ENCODE measurements around the gene HCN2.

DNA sequence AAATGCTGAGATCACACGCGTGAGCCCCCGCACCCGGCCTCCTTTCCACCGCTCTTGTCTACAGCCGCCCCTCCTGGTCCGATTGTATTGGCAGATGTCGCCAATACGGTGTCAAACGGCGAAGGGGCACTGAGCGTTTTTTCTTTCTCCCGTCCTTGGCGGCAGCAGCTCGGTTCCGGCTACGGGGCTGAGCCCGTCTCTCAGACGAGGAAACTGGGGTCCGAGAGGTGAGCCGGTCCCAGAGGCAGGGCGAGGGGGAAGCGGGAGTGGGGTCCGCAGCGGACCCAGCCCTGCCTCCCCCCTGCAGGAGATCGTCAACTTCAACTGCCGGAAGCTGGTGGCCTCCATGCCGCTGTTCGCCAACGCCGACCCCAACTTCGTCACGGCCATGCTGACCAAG is 23.3 kb downstream of the HCN2 start:
- TF ChIP-seq, protein P1, sequence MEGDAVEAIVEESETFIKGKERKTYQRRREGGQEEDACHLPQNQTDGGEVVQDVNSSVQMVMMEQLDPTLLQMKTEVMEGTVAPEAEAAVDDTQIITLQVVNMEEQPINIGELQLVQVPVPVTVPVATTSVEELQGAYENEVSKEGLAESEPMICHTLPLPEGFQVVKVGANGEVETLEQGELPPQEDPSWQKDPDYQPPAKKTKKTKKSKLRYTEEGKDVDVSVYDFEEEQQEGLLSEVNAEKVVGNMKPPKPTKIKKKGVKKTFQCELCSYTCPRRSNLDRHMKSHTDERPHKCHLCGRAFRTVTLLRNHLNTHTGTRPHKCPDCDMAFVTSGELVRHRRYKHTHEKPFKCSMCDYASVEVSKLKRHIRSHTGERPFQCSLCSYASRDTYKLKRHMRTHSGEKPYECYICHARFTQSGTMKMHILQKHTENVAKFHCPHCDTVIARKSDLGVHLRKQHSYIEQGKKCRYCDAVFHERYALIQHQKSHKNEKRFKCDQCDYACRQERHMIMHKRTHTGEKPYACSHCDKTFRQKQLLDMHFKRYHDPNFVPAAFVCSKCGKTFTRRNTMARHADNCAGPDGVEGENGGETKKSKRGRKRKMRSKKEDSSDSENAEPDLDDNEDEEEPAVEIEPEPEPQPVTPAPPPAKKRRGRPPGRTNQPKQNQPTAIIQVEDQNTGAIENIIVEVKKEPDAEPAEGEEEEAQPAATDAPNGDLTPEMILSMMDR (tag by site-specific recombination; IDR thresholded peaks at IDR 0.05): no peak
- TF ChIP-seq, protein P2, sequence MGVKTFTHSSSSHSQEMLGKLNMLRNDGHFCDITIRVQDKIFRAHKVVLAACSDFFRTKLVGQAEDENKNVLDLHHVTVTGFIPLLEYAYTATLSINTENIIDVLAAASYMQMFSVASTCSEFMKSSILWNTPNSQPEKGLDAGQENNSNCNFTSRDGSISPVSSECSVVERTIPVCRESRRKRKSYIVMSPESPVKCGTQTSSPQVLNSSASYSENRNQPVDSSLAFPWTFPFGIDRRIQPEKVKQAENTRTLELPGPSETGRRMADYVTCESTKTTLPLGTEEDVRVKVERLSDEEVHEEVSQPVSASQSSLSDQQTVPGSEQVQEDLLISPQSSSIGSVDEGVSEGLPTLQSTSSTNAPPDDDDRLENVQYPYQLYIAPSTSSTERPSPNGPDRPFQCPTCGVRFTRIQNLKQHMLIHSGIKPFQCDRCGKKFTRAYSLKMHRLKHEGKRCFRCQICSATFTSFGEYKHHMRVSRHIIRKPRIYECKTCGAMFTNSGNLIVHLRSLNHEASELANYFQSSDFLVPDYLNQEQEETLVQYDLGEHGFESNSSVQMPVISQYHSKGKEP (tag by site-specific recombination; IDR thresholded peaks at IDR 0.05): no peak
- TF ChIP-seq ZNF433 (tag by site-specific recombination; IDR thresholded peaks at IDR 0.05; ENCODE audit: low read depth): no peak
